Measurements from ENCODE around the gene DHRSX.
"Not testable (repeated sequence)": the region's sequence is repeated elsewhere in the genome, so short reads cannot be mapped to it uniquely, and the experiment has no call there.

Gene DHRSX

DNA sequence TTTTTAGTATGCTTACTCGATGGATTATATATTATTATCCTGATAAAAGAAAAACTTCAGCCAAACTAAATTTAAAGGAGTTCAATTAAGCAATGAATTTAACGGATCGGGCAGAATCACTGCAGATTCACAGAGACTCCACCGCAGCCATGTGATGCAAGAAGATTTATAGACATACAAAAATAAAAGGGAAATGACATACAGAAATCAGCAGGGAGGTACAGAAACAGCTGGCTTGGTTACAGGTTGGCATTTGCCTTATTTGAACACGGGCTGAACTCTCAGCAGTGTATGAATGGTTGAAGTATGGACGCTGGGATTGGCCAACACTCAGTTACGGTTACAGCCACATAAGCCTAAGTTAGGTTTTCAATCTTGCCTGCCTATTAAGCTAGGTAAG is 35.4 kb upstream of the DHRSX start:
- TF ChIP-seq, protein P1, sequence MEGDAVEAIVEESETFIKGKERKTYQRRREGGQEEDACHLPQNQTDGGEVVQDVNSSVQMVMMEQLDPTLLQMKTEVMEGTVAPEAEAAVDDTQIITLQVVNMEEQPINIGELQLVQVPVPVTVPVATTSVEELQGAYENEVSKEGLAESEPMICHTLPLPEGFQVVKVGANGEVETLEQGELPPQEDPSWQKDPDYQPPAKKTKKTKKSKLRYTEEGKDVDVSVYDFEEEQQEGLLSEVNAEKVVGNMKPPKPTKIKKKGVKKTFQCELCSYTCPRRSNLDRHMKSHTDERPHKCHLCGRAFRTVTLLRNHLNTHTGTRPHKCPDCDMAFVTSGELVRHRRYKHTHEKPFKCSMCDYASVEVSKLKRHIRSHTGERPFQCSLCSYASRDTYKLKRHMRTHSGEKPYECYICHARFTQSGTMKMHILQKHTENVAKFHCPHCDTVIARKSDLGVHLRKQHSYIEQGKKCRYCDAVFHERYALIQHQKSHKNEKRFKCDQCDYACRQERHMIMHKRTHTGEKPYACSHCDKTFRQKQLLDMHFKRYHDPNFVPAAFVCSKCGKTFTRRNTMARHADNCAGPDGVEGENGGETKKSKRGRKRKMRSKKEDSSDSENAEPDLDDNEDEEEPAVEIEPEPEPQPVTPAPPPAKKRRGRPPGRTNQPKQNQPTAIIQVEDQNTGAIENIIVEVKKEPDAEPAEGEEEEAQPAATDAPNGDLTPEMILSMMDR (IDR thresholded peaks at IDR 0.05; ENCODE audit: low read depth, low read length, missing control alignments), result no peak
- in situ Hi-C loops (cut with HindIII; ENCODE audit: low sequenced_read_pairs), result no loop called here
- DNase-seq (ENCODE audit: low read depth), result no peak
- no peak overlapping the region for H3K4me3 ChIP-seq (ENCODE audit: low read depth, low read length)

DNA sequence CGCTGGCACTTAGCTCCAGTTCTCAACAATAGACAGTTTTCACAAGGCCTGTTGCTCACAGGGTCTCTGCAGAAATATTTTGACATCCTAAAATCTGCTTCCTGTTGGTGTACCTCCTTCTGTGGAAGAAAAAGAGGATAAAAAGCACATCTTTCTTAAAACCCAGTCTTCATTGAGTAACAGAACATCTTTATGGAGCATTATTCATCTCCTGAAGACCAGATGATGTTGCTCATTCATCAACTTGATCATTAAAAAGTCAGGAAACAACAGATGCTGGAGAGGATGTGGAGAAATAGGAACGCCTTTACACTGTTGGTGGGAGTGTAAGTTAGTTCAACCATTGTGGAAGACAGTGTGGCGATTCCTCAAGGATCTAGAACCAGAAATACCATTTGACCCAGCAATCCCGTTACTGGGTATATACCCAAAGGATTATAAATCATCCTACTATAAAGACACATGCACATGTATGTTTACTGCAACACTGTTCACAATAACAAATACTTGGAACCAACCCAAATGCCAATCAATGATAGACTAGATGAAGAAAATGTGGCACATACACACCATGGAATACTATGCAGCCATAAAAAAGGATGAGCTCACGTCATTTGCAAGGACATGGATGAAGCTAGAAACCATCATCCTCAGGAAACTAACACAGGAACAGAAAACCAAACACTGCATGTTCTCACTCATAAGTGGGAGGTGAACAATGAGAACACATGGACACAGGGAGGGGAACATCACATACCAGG is 33.7 kb upstream of the DHRSX start:
- DNase-seq (ENCODE audit: low read depth); in situ Hi-C loops (cut with HindIII; ENCODE audit: low sequenced_read_pairs); H3K4me3 ChIP-seq (ENCODE audit: low read depth, low read length): not testable (repeated sequence)

DNA sequence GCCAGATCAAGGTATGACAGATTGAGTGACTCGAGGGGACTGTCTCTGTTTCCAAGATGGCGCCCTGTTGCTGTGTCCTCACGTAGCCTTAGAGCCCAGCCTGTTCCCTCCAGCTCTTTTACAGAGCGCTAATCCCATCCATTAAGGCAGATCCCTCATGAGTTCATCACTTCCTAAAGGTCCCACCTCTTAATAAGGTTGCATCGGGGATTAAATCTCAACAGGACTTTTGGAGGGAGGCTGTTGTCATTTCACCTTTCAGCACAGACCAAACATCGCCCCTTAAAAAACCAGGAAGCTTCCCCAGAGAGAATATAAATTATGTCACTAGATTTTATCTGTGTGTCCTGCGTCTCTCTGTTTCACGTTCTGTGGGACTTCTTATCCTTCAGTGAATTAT is 32.6 kb upstream of the DHRSX start:
- H3K4me3 ChIP-seq (ENCODE audit: low read depth, low read length), result no peak overlapping the region
- in situ Hi-C loops (cut with HindIII; ENCODE audit: low sequenced_read_pairs), result no loop called here
- TF ChIP-seq, protein P1 (IDR thresholded peaks at IDR 0.05; ENCODE audit: low read depth, low read length, missing control alignments), result no peak
- no peak for DNase-seq (ENCODE audit: low read depth)

- no peak overlapping the region for H3K4me3 ChIP-seq (ENCODE audit: low read depth, low read length)
- in situ Hi-C loops (cut with HindIII; ENCODE audit: low sequenced_read_pairs), result no loop called here
- no peak for DNase-seq (ENCODE audit: low read depth)
- TF ChIP-seq, protein P1 (IDR thresholded peaks at IDR 0.05; ENCODE audit: low read depth, low read length, missing control alignments), result no peak
These were observed 25.6 kb upstream of the DHRSX start for GRCh38 chrX:2526390-2526789.

DNA sequence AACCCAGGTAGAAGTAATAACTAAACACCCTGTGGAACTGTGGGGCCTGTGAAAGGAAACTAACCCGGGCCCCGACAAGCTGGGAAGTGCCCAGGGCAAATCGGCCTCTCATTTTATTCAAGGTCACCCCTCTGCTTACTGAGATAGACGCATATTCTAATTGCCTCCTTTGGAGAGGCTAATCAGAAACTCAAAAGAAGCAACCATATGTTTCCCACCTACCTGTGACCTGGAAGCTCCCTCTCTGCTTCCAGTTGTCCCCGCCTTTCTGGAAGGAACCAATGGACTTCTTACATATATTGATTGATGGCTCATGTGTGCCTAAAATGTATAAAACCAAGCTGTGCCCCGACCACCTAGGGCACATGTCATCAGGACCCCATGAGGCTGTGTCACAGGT is 23.1 kb upstream of the DHRSX start:
- in situ Hi-C loops (cut with HindIII; ENCODE audit: low sequenced_read_pairs), result no loop called here
- no peak overlapping the region for H3K4me3 ChIP-seq (ENCODE audit: low read depth, low read length)
- no peak for DNase-seq (ENCODE audit: low read depth)
- TF ChIP-seq, protein P1 (IDR thresholded peaks at IDR 0.05; ENCODE audit: low read depth, low read length, missing control alignments), result no peak

- no peak for DNase-seq (ENCODE audit: low read depth)
- TF ChIP-seq, protein P1 (IDR thresholded peaks at IDR 0.05; ENCODE audit: low read depth, low read length, missing control alignments), result no peak
- no peak overlapping the region for H3K4me3 ChIP-seq (ENCODE audit: low read depth, low read length)
- in situ Hi-C loops (cut with HindIII; ENCODE audit: low sequenced_read_pairs), result no loop called here
These were observed 21.2 kb upstream of the DHRSX start for GRCh38 chrX:2521927-2522386.

DNA sequence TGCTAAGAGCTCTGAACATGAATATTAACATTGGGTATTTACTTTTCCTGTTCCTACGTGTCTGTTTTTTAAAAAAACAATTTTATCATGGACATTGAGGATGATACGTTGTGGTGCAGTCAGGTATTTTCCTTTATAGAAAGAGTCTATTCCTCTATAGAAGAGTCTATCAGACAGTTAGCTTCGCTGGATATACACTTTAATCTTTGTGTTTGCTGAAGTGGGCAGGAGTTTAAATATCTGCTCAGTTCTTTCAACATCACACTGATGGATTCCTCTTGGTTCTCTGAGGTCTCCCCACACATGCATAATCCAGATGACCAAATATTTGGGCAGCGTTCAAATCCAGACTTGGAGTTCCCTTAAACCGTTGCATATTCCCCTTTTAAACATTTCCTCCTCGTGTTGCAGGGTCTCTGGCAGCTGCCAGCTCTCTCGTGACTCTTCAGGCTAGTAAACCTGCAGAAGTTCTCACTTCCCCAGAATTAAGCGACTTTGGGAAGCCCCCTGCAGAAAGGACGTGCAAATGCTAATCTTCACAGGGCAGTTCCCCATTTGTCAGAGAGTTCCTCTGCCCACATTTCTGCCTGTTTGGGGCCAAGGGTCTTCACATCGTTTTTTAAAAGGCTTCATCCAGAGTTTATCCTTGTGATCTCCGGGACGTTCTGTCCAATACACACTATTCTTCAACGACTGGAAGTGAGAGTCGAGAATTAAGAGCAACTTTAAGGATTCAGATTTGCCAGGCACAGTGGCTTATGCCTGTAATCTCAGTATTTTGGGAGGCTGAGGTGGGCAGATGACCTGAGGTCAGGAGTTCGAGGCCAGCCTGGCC is 20.5 kb upstream of the DHRSX start:
- in situ Hi-C loops (cut with HindIII; ENCODE audit: low sequenced_read_pairs), result no loop called here
- H3K4me3 ChIP-seq (ENCODE audit: low read depth, low read length), result no peak overlapping the region
- TF ChIP-seq, protein P1 (IDR thresholded peaks at IDR 0.05; ENCODE audit: low read depth, low read length, missing control alignments), result no peak
- DNase-seq (ENCODE audit: low read depth), result no peak
